Stimulated activated CD8-positive, alpha-beta memory T cell treated with anti-CD3 and anti-CD28 coated beads, Interleukin-4, amount 100 ng/mL, for 4 hours (primary cell): ENCODE results near the gene CDC73.
"Not testable (repeated sequence)": the region's sequence is repeated elsewhere in the genome, so short reads cannot be mapped to it uniquely, and the experiment has no call there.

Experiments used
- DNase-seq, 2 donors: peaks; one replicate each; pipeline ENCODE4 v3.0.0-alpha.2; 2020; ENCODE audit warnings: low read depth in 2 of 2, low spot score in 1 of 2

Gene CDC73

DNA sequence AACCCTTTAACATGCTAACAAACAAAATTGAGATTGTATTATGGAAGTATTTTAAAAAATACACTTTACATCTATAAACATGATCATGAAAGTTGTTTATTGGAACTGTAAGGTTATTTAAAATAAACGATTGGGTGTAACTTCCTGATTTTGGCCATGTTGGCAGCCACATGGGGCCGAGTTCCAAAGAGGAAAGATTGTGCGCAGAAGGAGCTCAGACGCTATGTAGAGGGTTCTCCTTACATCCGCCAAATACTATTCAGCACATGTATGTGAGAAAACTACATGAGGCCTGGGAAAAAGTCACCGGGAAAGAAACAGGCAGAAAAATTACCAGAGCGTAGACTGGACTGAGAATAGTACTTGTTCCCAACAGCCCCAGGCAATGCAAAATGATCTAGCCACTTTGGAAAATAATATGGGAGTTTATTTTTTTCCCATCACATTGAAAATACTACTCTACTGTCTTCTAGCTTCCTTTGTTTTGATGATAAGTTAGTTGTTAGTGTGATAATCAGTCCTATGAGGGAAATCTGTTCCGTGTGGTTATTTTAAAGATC, 100.3 kb downstream of the CDC73 start:
- no peak for DNase-seq

DNA sequence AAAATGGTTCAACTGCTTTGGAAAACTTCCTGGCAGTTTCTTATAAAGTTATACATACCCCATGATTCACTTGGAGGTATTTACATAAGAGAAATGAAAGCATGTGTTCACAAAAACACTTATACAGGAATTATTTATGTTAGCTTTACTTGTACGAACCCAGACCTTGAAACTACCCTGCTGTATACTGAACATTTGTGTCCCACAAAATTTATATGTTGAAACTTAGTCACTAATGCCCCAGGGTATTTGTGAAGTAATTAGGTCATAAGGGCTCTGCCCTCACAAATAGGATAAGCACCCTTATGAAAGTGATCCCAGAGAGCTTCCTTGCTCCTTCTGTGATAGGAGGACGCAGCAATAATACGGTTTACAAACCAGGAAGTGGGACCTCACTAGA, 107.3 kb downstream of the CDC73 start:
- DNase-seq: no peak

DNA sequence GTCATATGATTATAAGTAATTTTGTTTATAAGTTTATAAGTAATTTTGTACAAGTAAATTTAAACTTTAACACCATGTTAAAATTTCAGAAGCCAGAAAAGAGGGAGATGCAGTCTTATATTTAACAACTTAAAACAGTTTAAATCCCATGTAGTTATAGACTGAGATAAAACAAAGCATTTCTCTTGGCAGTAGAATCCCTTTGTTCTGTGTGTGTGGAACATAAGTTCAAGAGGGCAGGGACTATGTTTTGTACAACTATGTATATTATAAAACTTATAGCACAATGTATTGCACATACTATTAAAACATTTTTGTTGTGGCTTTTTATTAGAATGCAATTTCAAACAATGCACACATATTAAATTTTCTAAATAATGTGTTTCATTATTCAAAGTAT, 109.3 kb downstream of the CDC73 start:
- not testable (repeated sequence) for DNase-seq

DNA sequence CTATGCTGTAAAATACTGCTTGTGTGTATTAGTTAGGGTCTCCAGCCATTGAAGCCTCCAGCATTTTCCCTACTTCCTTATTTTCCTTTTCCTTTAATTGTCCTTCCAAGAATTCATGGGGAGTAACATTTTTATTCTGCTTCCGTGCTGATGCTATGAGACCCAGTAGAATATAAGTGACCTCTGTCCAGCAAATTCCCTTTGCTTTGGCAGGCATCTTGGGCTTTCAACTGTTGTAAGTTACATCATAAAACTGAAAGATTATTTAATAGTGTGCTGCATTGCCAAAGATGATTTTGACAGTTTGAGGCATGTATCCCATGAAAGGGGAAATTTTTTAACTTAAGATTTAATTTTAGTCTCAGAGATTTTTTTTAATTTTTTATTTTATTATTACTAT, 112.7 kb downstream of the CDC73 start:
- no peak for DNase-seq

DNA sequence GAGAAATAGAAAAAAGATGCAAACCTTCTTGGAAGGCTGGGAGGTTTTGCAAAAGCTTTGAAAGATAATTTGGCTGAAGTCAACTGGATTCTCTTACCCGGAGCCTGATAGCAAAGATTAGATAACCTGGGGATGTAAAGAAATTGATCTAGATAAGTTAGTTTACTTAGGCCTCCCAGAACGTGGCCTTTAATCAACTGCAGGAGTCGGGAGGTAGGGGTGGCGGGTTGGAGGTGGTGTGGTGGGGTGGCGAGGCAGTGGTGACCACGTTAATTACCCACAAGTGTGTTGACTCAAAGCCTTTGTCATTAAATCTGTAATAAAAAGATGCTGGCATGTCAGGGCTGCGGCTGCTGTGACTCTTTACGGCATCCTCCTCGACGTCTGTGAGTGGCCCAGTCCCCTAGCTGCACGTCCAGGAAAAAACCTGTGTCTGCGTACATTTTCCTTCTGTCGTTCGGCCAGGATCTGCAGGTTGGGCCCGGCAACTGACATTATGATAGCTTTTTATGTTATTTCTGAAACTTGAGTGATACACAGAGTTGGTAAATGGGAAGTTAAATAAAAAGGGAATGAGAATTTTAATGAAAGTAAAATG, 115.6 kb downstream of the CDC73 start:
- no peak for DNase-seq

DNA sequence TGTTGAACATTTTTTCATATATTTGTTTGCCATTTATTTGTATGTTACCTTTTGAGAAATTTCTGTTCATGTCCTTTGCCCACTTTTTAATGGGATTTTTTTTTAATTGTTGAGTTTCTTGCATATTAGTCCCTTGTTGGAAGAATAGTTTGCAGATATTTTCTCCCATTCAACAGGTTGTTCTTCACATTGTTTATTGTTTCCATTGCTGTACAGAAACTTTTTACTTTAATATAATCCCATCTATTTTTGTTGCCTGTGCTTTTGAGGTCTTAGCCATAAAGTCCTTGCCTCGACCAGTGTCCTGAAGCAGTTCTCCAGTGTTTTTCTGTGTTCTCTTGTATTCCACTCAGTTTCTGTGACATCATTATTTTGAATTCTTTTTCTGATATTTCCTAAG, 118.8 kb downstream of the CDC73 start:
- DNase-seq: no peak

DNA sequence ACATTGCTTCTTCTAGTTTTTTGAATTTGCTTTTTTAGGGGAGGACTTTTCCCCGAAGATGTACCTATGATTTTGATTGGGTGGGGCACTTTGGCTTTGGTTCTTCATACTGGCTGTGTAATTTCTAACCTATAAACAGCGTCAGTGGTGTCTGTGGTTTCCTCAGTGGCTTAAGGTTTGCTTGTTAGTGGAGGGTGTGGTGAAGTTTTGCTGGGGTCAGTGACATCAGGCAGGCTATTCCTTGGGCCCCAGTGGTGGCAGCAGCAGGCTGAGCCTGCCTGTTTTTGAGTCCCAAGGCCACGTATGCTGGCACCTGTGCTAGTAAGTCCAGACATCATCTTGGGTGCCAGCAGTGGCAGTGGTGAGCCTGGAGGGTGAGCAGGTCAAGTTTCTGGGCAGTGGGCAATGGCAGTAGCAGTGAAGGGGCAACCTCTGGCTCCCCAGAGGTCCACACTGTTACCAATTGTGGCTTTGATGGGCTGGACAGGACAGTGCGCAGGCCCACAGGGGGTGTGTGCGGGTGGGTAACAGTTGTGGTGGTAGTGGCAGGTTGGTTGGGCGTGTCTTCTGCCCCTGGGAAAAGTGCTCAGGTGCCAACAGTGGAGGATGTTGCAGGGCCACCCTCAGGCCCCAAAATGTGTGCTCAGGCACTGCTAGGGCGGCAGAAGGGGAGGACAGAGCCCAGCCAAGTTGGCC, 119.4 kb downstream of the CDC73 start:
- no peak for DNase-seq

DNA sequence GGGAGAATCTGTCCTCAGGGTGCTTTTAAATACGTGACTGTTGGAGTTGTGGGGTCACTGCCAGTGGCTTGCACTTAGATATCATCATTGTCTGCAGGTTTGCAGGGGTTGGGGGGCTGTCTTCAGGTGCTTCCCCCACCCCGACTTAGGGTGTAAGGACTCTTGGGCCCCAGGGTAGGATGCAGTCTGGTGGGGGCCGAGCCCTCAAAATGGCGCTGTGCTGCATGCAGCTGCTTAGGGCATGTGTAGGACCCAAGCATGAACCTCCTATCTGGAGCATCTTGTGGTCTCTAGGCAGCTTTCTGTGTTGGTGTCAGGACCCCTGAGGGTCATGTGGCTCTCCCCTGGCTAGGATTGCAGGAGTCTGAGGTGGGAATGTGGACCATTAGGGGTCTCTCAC, 120.2 kb downstream of the CDC73 start:
- no peak for DNase-seq

DNA sequence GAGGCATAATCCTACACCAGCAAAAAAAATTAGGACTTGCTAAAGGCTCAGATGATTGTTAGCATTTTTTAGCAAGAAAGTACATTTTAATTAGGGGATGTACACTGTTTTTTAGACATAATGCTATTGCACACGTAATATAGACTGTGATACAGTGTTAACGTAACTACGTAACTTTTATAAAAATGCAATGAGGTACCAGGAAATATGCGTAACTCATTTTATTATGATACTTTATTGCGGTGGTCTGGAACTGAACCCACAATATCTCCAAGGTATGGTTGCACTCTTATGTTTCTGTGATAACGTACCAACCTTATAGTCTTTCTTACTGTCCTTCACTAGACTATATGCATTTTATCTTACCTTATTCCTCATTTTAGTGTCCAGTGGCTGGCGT, 127.4 kb downstream of the CDC73 start:
- DNase-seq: no peak

DNA sequence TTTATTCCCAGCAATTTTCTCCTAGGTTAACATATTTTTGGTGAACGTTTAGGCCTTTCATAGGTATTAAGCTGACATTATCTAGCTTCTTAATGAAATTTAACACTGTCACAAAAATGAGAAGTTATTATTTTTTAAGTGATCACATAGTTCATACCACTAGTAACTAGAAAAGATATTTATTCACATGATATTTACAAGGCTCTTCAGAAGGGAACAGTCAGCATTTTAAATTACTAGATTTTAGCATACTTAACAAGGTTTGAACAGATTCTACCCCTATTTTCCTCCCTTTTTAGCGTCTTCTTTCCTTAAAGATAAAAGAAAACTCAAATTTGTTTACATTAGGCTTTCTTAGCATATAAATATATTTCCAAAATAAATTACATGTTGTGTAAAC, 130.1 kb downstream of the CDC73 start:
- no peak for DNase-seq

DNA sequence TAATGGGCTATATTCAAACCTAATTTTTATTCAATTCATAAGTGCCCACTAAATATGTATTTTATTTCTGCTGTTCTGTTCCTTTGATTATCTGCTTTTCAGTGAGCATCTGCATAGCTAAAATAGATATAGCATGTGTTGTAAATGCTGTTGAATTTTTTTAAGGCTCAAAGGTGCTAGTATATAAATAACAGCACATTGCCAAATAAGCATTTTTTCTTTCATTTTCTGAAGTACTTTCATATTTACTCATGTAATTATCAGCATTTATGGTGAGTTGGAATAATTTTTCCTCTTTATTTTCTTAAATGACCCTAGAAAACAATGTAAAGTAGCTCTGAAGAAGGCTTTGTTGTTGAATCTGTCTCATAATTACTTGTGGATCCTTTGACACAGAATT, 134.2 kb downstream of the CDC73 start:
- DNase-seq: no peak

DNA sequence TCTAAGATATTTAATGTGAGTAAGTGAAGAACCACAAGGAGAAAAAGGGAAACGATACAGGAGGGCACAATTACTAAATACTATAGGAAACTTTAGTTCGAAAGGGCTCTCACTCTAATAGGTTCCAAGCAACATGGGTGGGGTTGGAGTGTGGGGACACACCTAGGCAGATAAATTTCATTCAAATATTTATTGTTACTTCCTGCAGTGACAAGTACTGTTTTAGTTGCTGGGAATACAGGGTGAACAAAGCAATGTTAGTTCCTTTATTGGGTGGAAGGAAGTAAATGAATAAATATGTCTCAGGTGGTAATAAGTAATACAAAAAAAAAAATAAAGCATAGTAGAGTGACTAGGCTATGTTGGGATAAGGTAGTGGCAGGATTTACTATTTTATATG, 137.8 kb downstream of the CDC73 start:
- DNase-seq: no peak

DNA sequence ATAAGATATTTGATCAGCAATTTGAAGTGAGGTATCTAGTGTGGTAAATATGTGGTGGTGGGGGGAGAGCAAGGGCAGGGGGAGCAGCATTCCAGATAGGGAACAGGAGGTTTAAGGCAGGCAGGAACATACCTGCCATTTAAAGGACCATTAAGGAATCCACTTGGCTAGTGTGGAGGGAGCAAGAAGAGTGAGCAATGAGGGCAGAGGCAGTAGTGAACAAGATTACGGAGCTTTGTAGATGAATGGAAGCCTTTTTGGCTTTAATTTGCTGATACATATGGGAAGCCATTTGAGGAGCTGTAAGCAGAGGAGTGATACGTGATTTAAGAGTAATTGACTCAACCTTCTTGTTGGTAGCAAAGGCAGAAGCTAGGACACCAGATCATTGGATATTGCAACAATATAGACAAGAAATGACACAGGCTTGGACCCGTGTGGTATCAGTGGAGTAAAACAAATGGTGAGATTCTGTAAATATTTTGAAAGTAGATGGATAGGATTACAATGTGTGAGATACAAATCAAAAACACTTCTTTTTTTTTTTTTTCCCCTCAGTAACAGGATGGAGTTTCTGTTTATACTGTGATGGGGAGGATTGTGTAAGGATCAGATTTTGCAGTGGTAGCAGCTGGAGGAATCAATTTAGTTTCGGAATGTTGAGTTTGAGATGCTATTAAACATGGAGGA, 138.4 kb downstream of the CDC73 start:
- DNase-seq: no peak

DNA sequence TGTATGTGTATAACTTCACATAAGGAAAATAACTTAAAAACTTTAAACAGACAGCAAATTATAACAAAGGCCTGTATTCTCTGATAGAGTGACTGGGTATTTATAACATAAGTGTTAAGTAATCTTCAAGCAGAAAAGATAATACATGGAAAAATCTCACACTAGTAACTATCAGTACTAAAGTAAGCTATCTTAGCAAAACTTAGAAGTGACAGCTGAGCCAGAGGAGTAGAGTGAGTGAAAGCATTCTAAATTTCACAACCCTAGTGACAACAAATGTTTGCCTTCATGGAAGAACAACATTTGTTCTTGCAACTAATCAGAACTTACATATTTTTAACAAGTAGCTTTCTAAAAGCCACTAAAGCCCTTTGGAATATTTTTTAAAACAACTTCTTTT, 139.1 kb downstream of the CDC73 start:
- no peak for DNase-seq

DNA sequence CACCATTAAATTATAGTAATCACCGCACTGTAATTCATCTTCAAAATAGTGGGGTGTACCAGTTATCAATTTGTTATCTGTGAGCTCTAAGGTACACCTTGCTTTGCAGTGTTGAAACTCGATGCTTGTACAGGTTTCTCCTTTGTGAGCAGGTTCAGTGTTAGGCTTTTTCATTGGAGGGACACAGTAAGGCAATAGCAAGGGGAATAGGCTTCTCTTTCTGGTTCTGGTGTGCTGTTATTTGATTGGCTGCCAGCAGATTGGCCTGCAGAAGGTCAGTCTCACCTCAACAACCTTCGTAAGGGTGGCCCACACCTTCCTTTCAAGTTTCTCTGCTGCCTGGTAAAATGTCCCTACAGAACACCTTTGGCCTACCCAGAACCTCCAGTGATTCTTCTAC, 140.8 kb downstream of the CDC73 start:
- no peak for DNase-seq

DNA sequence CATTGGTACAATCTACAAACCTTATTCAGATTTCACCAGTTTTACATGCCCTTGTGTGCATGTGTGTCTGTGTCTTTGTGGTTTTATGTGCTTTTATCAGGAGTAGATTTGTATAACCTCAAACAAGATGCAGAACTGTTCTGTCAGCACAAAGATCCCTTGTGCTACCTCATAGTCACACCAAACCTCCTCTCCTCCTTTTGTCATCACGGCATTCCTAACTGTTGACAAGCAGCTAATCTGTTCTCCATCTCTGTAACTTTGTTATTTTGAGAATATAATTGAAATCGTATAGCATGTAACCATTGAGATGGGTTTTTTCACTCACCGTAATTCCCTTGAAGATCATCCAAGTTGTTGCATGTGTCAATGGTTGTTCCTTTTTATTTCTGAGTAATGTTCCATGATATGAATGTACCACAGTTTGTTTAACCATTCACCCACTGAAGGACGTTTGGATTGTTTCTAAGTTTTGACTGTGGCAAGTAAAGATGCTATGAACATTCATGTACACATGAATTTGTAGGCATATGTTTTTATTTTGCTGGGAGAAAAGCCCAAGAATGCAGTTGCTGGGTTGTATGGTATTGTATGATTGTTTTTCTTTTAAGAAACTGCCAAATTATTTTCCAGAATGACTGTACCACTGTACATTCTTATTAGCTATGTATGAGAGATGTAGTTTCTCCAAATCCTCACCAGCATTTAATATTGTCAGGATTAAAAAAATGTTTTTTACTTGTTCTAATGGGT, 142.7 kb downstream of the CDC73 start:
- DNase-seq: no peak

DNA sequence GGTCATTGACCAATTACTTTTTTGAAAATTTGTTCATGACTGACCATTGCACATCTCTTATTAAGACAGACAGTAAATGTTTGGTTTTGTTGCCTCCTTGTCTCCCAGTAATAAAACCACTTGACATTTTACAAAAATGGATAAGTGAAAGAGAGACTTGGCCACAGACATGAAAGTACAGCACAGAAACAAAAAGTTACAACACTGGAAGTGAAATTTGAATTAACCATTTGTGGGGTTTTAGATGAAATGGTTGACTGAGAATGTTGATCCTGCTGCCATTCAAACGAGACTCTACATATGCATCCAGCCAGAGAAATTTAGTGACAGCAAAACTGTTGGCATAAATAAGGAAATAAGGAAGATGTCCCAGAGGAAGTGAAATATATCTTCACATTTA, 143.9 kb downstream of the CDC73 start:
- DNase-seq: no peak

DNA sequence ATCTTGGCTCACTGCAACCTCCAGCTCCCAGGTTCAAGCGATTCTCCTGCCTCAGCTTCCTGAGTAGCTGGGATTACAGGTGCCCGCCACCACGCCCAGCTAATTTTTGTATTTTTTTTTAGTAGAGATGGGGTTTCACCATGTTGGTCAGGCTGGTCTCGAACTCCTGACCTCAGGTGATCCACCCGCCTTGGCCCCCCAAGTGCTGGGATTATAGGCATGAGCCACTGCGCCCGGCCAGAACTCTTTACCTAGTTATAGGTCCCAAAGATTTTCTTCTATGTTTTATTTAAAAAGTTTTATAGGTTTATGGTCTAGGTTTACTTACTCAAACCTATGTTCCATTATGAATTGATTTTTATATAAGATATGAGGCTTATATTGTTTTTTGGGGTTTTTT, 145.0 kb downstream of the CDC73 start:
- not testable (repeated sequence) for DNase-seq

DNA sequence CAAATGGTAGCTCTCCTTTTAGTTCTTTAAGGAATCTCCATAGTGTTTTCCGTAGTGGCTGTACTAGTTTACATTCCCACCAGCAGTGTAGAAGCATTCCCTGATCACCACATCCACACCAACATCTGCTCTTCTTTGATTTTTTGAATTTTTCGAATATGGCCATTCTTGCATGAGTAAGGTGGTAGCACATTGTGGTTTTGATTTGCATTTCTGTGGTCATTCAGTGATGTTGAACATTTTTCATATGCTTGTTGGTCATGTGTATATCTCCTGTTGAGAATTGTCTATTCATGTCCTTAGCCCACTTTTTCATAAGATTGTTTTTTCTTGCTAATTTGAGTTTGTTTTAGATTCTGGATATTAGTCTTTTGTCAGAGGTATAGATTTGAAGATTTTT, 149.2 kb downstream of the CDC73 start:
- no peak for DNase-seq

DNA sequence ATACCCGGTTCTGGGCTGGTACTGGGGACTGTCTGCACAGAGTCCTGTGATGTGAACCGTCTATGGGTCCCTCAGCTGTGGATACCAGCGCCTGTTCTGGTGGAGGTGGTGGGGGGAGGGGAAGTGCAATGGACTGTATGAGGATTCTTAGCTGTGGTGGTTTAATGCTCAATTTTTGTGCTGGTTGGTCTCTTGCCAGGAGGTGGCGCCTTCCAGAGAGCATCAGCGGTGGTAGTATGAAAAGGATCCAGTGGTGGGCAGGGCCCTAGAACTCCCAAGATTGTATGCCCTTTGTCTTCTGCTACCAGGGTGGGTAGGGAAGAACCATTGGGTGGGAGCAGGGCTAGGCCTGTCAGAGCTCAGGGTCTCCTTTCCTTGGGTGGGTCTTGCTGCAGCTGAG, 153.9 kb downstream of the CDC73 start:
- no peak for DNase-seq

DNA sequence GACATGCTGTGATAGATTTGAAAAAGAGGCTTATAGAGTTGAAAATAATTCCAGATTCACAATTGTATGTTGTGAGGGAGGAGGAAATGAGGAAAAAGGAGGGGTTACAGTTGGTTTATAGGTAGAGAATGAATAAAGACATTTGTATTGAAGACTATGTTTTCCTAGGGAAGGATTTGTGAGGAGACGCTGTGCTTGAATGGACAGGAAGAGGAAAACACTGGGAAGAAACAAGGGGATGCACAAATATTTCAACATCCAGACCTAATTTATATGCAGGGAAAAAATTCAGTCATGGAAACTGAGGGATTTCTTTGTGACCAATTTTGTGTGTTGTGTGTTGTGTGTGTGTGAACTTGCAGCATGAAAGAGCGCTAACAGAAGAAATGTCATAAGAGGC, 157.1 kb downstream of the CDC73 start:
- DNase-seq: no peak

DNA sequence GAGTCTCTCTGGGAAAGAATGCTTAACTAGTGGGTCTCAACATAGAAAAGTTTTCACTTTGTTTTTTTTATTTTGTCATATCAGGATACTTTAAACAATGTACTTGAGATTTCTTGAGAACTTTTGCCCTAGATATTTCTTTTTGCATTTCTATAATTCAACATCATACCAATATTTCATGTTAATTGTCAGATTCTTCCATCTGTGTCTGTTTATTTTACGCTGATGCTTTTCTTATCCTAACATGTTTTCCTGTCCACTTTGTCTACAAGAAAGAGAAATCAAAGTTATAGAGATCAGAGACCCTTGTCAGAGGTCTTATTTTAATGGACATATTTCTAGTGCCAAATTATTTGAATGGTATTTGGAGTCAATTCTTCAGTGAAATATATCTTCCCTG, 160.1 kb downstream of the CDC73 start:
- no peak for DNase-seq
